Transverse colon (tissue), 4 donors: ENCODE measurements around the gene TEX12. TPM values are rescaled to one million over a fixed set of nuclear protein-coding genes. Genes with fewer than 3 reads are reported as not detected.

ENCODE experiments used
- DNase-seq: peaks from one replicate; pipeline ENCODE4 v3.0.0-alpha.2; 2019
- H3K27ac ChIP-seq, 4 donors: fragments of 200-600 bp; sonication (generic); 2 replicates each; pipeline ENCODE4 v1.5.1; 2016 to 2018; ENCODE audit warnings: inconsistent platforms in 4 of 4
- H3K27me3 ChIP-seq: fragments of 200-600 bp; sonication (generic); 2 replicates; pipeline ENCODE4 v1.5.1; 2017; ENCODE audit warnings: inconsistent platforms
- H3K36me3 ChIP-seq, 4 donors: fragments of 200-600 bp; sonication (generic); 2 replicates each; pipeline ENCODE4 v1.5.1; 2017 to 2019; ENCODE audit warnings: inconsistent platforms in 4 of 4
- H3K4me1 ChIP-seq, 4 donors: fragments of 200-600 bp; sonication (generic); 2 replicates each; pipeline ENCODE4 v1.5.1; 2017 to 2020; ENCODE audit warnings: inconsistent platforms in 4 of 4
- H3K4me3 ChIP-seq, 4 donors: fragments of 200-600 bp; sonication (generic); 1 replicate in 1 of 4; 2 replicates in 3 of 4; pipeline versions ENCODE4 v1.5.1 to v1.6.1; 2017 to 2019; ENCODE audit warnings: inconsistent platforms in 4 of 4
- H3K9me3 ChIP-seq, 2 donors: fragments of 200-600 bp; sonication (generic); 2 replicates each; pipeline ENCODE4 v1.5.1; 2017 to 2019; ENCODE audit warnings: inconsistent platforms in 2 of 2
- CTCF ChIP-seq, 5 experiments: fragments of 200-600 bp in 3 of 5; fragments of 450-650 bp in 2 of 5; sonication (generic) in 3 of 5; IDR thresholded peaks; 1 replicate in 2 of 5; 2 replicates in 3 of 5; pipeline ENCODE4 v1.5.1; 2016 to 2017; ENCODE audit warnings: antibody characterized with exemption in 5 of 5, inconsistent platforms in 3 of 5, mild to moderate bottlenecking in 2 of 5, moderate library complexity in 1 of 5
- EP300 ChIP-seq: sonication (generic); formaldehyde crosslinking; IDR thresholded peaks from one replicate; pipeline ENCODE4 v1.6.1; 2017; ENCODE audit warnings: antibody characterized with exemption, low read depth
- POLR2A ChIP-seq: fragments of 450-650 bp; IDR thresholded peaks from one replicate; pipeline ENCODE4 v1.6.1; 2016; ENCODE audit warnings: antibody characterized with exemption, mild to moderate bottlenecking, moderate library complexity
- POLR2AphosphoS5 ChIP-seq, 3 donors: sonication (generic); formaldehyde crosslinking; IDR thresholded peaks; one replicate each; pipeline ENCODE4 v1.6.1; 2016; ENCODE audit warnings: antibody characterized with exemption in 3 of 3
- WGBS, 2 donors: methylation state at CpG; one replicate each; pipeline ENCODE4 v1.1.5; 2018; ENCODE audit warnings: low coverage in 1 of 2; 5-methylcytosine and 5-hydroxymethylcytosine counted together
- in situ Hi-C, 4 donors: fragments of 200-750 bp; cut with MboI; loops; one replicate each; pipeline versions ENCODE4 v1.15.0 to v1.15.1; 2017; ENCODE audit warnings: low sequenced_read_pairs in 3 of 4, low pct_ligation_motif_present in 1 of 4, low pct_unique_long_range_greater_than_20kb in 1 of 4
- intact Hi-C: fragments of 100-400 bp; cut with DNase I; formaldehyde crosslinking; loops from one replicate; pipeline ENCODE4 v1.15.1; 2023; ENCODE audit warnings: low total_unique reads
- total RNA-seq, 4 donors: library from RNA; depleted of rRNA; stranded (reverse); fragments of >200 nt; gene quantifications; one replicate each; pipeline ENCODE4 v1.1.0, GENCODE V29; 2016

The TEX12 gene
- total RNA-seq, 4 donors from 2014 or later: 0.96 to 1.3 TPM; not detected in 2

- TF ChIP-seq EP300 (no peak), POLR2AphosphoS5 (IDR thresholded peaks at IDR 0.05) (no peak), POLR2A (no peak), CTCF (IDR thresholded peaks at IDR 0.05) (no peak)
- Histone ChIP-seq H3K36me3 (no peaks in the 10 kb centered on the region), H3K27me3 (no peaks in the 10 kb centered on the region), H3K4me3 (no peak overlapping the region), H3K27ac (no peak overlapping the region), H3K4me1 (peaks cover 16 to 41% (median 25%) of the 10 kb centered on the region in 4 donors), H3K9me3 (no peaks in the 10 kb centered on the region)
- in situ Hi-C loops: no loop called here
- intact Hi-C loops: no loop called here
- no peak for DNase-seq
- 93 to 100% methylated on average over 1 to 2 of the region's 2 CpGs for WGBS, 2 donors
Measured at GRCh38 chr11:112127056-112127455, 40.1 kb upstream of the TEX12 start.

- TF ChIP-seq POLR2A (no peak), EP300 (no peak), POLR2AphosphoS5 (IDR thresholded peaks at IDR 0.05) (peak in 1 of 3 donors; percentile 50), CTCF (IDR thresholded peaks at IDR 0.05) (no peak)
- WGBS, 2 donors: 33 to 40% methylated on average over 2 to 3 of the region's 3 CpGs
- Histone ChIP-seq H3K27me3 (no peaks in the 10 kb centered on the region), H3K9me3 (no peaks in the 10 kb centered on the region), H3K4me1 (peaks cover 23 to 55% (median 34%) of the 10 kb centered on the region in 4 donors), H3K4me3 (no peak overlapping the region), H3K27ac (peak overlapping the region; percentile 74 to 83 (median 76)), H3K36me3 (no peaks in the 10 kb centered on the region)
- peak; percentile 90 for DNase-seq
- intact Hi-C loops: no loop called here
- in situ Hi-C loops: no loop called here
Measured at GRCh38 chr11:112128483-112129121, 38.6 kb upstream of the TEX12 start.

- TF ChIP-seq EP300: no peak
- TF ChIP-seq CTCF (IDR thresholded peaks at IDR 0.05): no peak
- TF ChIP-seq POLR2A: no peak
- TF ChIP-seq POLR2AphosphoS5 (IDR thresholded peaks at IDR 0.05): no peak
- intact Hi-C loops: loop anchor here (5.0 kb wide), 1 partner anchor 852 kb away; no protein-coding TSS in a partner anchor
- no peaks in the 10 kb centered on the region for H3K36me3 ChIP-seq
- in situ Hi-C loops: no loop called here
- H3K9me3 ChIP-seq: no peaks in the 10 kb centered on the region
- H3K27me3 ChIP-seq: no peaks in the 10 kb centered on the region
- no peak overlapping the region for H3K4me3 ChIP-seq
- H3K27ac ChIP-seq: peak overlapping the region; percentile 74 to 83 (median 76)
- WGBS, 2 donors: 77 to 82% methylated on average over 4 to 5 of the region's 5 CpGs
- peaks cover 23 to 62% (median 39%) of the 10 kb centered on the region in 4 donors for H3K4me1 ChIP-seq
- no peak for DNase-seq
Measured at GRCh38 chr11:112129656-112130055, 37.5 kb upstream of the TEX12 start.

- Histone ChIP-seq H3K9me3 (no peaks in the 10 kb centered on the region), H3K4me1 (peaks cover 23 to 62% (median 39%) of the 10 kb centered on the region in 4 donors), H3K36me3 (no peaks in the 10 kb centered on the region), H3K27me3 (no peaks in the 10 kb centered on the region), H3K4me3 (no peak overlapping the region), H3K27ac (peak overlapping the region; percentile 83 to 86 (median 84))
- TF ChIP-seq POLR2AphosphoS5 (IDR thresholded peaks at IDR 0.05) (no peak), EP300 (no peak), CTCF (IDR thresholded peaks at IDR 0.05) (no peak), POLR2A (no peak)
- DNase-seq: no peak
- intact Hi-C loops (loop anchor here (5.0 kb wide), 1 partner anchor 855 kb away; no protein-coding TSS in a partner anchor), in situ Hi-C loops (no loop called here)
- 40 to 52% methylated on average over 1 to 2 of the region's 2 CpGs for WGBS, 2 donors
Measured at GRCh38 chr11:112132737-112133136, 34.4 kb upstream of the TEX12 start.
